OCI-LY1 (cell line): ENCODE results near the gene B3GNT9.

Experiments used
- EZH2 ChIP-seq: fragments of 200-600 bp; sonication (generic), shearing (Covaris generic); IDR thresholded peaks from 2 replicates; pipeline ENCODE4 v1.8.0; 2017; ENCODE audit warnings: borderline replicate concordance, mixed run types, mild to moderate bottlenecking, antibody characterized with exemption, low read length, moderate library complexity, mixed read lengths
- TF ChIP-seq, protein P1 (sequence below): fragments of 200-600 bp; sonication (generic), shearing (Covaris generic); IDR thresholded peaks from 2 replicates; pipeline ENCODE4 v1.5.1; 2017; ENCODE audit warnings: mild to moderate bottlenecking, antibody characterized with exemption, low read length, moderate library complexity, mixed read lengths

DNA sequence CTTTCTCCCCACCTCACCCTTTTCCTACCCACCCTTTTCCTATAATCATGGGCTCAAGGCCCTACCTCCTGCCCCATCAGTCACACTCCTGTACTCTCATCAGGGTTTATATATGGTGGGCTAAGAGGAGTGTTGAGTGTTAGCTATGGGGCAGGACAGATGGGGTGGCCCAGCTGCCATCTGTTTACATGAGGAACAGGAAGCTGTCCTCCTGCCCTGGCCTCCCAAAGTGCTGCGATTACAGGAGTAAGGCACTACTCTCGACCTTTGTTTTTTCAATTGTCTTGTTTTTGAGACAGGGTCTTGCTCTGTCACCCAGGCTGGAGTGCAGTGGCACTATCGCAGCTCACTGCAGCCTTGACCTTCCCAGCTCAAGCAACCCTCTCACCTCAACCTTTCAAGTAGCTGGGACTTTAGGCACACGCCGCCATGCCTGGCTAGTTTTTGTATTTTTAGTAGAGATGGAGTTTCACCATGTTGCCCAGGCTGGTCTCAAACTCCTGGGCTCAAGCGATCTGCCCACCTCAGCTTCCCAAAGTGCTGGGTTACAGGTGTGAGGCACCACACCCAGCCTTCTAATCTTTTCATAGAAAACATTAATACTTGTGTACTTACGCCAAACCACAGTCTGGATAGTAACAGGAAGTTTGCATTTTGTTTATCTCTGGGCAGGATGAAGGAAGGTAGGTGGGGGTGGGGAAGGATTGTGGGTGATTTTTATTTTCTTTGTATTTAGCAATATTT lies 7.3 kb upstream of the B3GNT9 start:
- TF ChIP-seq, protein P1, sequence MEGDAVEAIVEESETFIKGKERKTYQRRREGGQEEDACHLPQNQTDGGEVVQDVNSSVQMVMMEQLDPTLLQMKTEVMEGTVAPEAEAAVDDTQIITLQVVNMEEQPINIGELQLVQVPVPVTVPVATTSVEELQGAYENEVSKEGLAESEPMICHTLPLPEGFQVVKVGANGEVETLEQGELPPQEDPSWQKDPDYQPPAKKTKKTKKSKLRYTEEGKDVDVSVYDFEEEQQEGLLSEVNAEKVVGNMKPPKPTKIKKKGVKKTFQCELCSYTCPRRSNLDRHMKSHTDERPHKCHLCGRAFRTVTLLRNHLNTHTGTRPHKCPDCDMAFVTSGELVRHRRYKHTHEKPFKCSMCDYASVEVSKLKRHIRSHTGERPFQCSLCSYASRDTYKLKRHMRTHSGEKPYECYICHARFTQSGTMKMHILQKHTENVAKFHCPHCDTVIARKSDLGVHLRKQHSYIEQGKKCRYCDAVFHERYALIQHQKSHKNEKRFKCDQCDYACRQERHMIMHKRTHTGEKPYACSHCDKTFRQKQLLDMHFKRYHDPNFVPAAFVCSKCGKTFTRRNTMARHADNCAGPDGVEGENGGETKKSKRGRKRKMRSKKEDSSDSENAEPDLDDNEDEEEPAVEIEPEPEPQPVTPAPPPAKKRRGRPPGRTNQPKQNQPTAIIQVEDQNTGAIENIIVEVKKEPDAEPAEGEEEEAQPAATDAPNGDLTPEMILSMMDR = no peak
- no peak for TF ChIP-seq EZH2
